ENCODE data around the gene CORO1A.
"Not testable (repeated sequence)": the region's sequence is repeated elsewhere in the genome, so short reads cannot be mapped to it uniquely, and the experiment has no call there.

CORO1A gene

GRCh38 chr16:30173054-30173453 is 10.3 kb upstream of the CORO1A start:
- DNase-seq = no peak

GRCh38 chr16:30176876-30177275 is 6.5 kb upstream of the CORO1A start:
- not testable (repeated sequence) for DNase-seq

- DNase-seq = no peak
Measured at GRCh38 chr16:30179195-30179594, 4.2 kb upstream of the CORO1A start.

GRCh38 chr16:30179931-30180330 is 3.5 kb upstream of the CORO1A start:
- DNase-seq = no peak

- DNase-seq = no peak
Measured at GRCh38 chr16:30180741-30181140, 2.7 kb upstream of the CORO1A start.

- peak; percentile 87 for DNase-seq
Measured at GRCh38 chr16:30184096-30184890, 891 bp downstream of the CORO1A start.

GRCh38 chr16:30184891-30185682 is 1.7 kb downstream of the CORO1A start:
- no peak for DNase-seq

GRCh38 chr16:30185683-30186421 is 2.5 kb downstream of the CORO1A start:
- peak; percentile 89 for DNase-seq

GRCh38 chr16:30186444-30186781 is 3.0 kb downstream of the CORO1A start:
- DNase-seq = no peak

GRCh38 chr16:30186782-30187555 is 3.6 kb downstream of the CORO1A start:
- peak; percentile 96 for DNase-seq

- DNase-seq = no peak
Measured at GRCh38 chr16:30187556-30187865, 4.1 kb downstream of the CORO1A start.

- peak; percentile 5 for DNase-seq
Measured at GRCh38 chr16:30187971-30188561, 4.7 kb downstream of the CORO1A start.

GRCh38 chr16:30191158-30191557 is 7.8 kb downstream of the CORO1A start:
- DNase-seq = not testable (repeated sequence)

GRCh38 chr16:30193098-30193497 is 9.7 kb downstream of the CORO1A start:
- DNase-seq = not testable (repeated sequence)

GRCh38 chr16:30193615-30194014 is 10.2 kb downstream of the CORO1A start, which contains the start of the genes BOLA2B and SLX1A:
Gene BOLA2B, minus strand, starts transcription at chr16:30193666. Its CDS starts 71 bp downstream, at chr16:30193595.
Gene SLX1A, plus strand, starts transcription at chr16:30193875. Its CDS starts 210 bp downstream, at chr16:30194085.
- not testable (repeated sequence) for DNase-seq

- DNase-seq = not testable (repeated sequence)
Measured at GRCh38 chr16:30194172-30194925, 10.9 kb downstream of the CORO1A start.

- DNase-seq = not testable (repeated sequence)
Measured at GRCh38 chr16:30197001-30197400, 13.6 kb downstream of the CORO1A start.

- not testable (repeated sequence) for DNase-seq
Measured at GRCh38 chr16:30199049-30199448, 15.6 kb downstream of the CORO1A start, which contains the start of gene SULT1A3. Gene SULT1A3, plus strand, starts transcription at chr16:30199255. Its CDS starts 1,474 bp downstream, at chr16:30200729.

- not testable (repeated sequence) for DNase-seq
Measured at GRCh38 chr16:30199608-30200343, 16.4 kb downstream of the CORO1A start.

GRCh38 chr16:30205541-30206236 is 22.3 kb downstream of the CORO1A start:
- not testable (repeated sequence) for DNase-seq
